ENCODE data around the gene HSD11B1. TPM values are rescaled to one million over a fixed set of nuclear protein-coding genes. Genes with fewer than 3 reads are reported as not detected.

Gene HSD11B1
- polyA plus RNA-seq (2013): 0.12 TPM in 1 of 2 replicates, not detected in the other

DNA sequence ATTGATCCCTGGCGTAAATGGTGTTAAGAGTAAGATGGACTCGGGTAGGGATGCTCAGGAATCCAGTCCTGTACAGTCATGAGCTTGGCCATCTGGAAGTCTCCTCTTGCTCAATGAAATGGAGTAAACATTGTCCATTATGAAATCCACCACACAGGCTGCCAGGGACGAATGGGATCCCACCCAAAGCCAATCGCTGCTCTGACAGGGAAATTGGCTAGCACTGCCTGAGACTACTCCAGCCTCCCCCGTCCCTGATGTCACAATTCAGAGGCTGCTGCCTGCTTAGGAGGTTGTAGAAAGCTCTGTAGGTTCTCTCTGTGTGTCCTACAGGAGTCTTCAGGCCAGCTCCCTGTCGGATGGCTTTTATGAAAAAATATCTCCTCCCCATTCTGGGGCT lies at the start of gene HSD11B1:
Gene HSD11B1, plus strand, starts transcription at position 263 of the 400 bp plus-strand sequence. Its CDS starts 97 bp downstream, at position 360.
- H4K91ac ChIP-seq (ENCODE audit: low read depth, low read length): no peak within 1 kb of the TSS
- no peak within 1 kb of the TSS for H3K18ac ChIP-seq (ENCODE audit: low read length)
- H3K27me3 ChIP-seq (ENCODE audit: insufficient read depth, low read length): no peaks in the 10 kb centered on the region
- no CpG with 5 or more reads among the region's 6 CpGs for WGBS (ENCODE audit: extremely low coverage, insufficient coverage, insufficient read length)
- H2AK5ac ChIP-seq (ENCODE audit: low read length): no peak within 1 kb of the TSS
- H3K79me2 ChIP-seq (ENCODE audit: control insufficient read depth, insufficient read depth, low read length, poor library complexity): no peaks in the 10 kb centered on the region
- H3K4me3 ChIP-seq (ENCODE audit: low read depth, low read length): no peak within 1 kb of the TSS
- no peaks in the 10 kb centered on the region for H3K79me1 ChIP-seq (ENCODE audit: low read length)
- no peaks in the 10 kb centered on the region for H3K9me3 ChIP-seq (ENCODE audit: insufficient read depth, low read depth, low read length)
- H2BK5ac ChIP-seq (ENCODE audit: low read depth, low read length, poor library complexity): no peak within 1 kb of the TSS
- H3K4ac ChIP-seq (ENCODE audit: low read depth, low read length): no peak within 1 kb of the TSS
- no peak within 1 kb of the TSS for H4K12ac ChIP-seq (ENCODE audit: low read depth, low read length)
- H3K4me1 ChIP-seq (ENCODE audit: control insufficient read depth in 1 of 2, insufficient read depth in 2 of 2, low read length in 2 of 2): no peaks in the 10 kb centered on the region
- no peak within 1 kb of the TSS for H3K9ac ChIP-seq (ENCODE audit: low read length)
- peak in 1 of 2 donors; percentile 7 for DNase-seq
- H3K27ac ChIP-seq (ENCODE audit: low read depth, low read length): no peak within 1 kb of the TSS
- no peak within 1 kb of the TSS for H4K8ac ChIP-seq (ENCODE audit: low read depth, low read length)
- H3K23ac ChIP-seq (ENCODE audit: low read length): no peak within 1 kb of the TSS
- no peak within 1 kb of the TSS for H3K14ac ChIP-seq (ENCODE audit: low read length)
- H3K36me3 ChIP-seq (ENCODE audit: control insufficient read depth in 1 of 2, insufficient read depth in 2 of 2, low read length in 2 of 2): no peaks in the 10 kb centered on the region
- no peak within 1 kb of the TSS for H2AFZ ChIP-seq (ENCODE audit: insufficient read depth, low read length, poor library complexity)
- no peak within 1 kb of the TSS for H2BK12ac ChIP-seq (ENCODE audit: low read length)
- H2BK120ac ChIP-seq (ENCODE audit: insufficient read depth, low read length, poor library complexity): no peak within 1 kb of the TSS
- no peak within 1 kb of the TSS for H3K4me2 ChIP-seq (ENCODE audit: low read length)

- H3K4me3 ChIP-seq (ENCODE audit: low read depth, low read length): no peak overlapping the region
- H2AK5ac ChIP-seq (ENCODE audit: low read length): no peak overlapping the region
- no peak overlapping the region for H3K23ac ChIP-seq (ENCODE audit: low read length)
- no peak overlapping the region for H3K27ac ChIP-seq (ENCODE audit: low read depth, low read length)
- H3K18ac ChIP-seq (ENCODE audit: low read length): no peak overlapping the region
- no peak overlapping the region for H2AFZ ChIP-seq (ENCODE audit: insufficient read depth, low read length, poor library complexity)
- H4K8ac ChIP-seq (ENCODE audit: low read depth, low read length): no peak overlapping the region
- peak in 1 of 2 donors; percentile 57 for DNase-seq
- H4K12ac ChIP-seq (ENCODE audit: low read depth, low read length): no peak overlapping the region
- no peaks in the 10 kb centered on the region for H3K36me3 ChIP-seq (ENCODE audit: control insufficient read depth in 1 of 2, insufficient read depth in 2 of 2, low read length in 2 of 2)
- H2BK120ac ChIP-seq (ENCODE audit: insufficient read depth, low read length, poor library complexity): no peak overlapping the region
- no peak overlapping the region for H4K91ac ChIP-seq (ENCODE audit: low read depth, low read length)
- H3K4me1 ChIP-seq (ENCODE audit: control insufficient read depth in 1 of 2, insufficient read depth in 2 of 2, low read length in 2 of 2): peaks cover 17 to 25% of the 10 kb centered on the region in 2 experiments
- H3K9ac ChIP-seq (ENCODE audit: low read length): no peak overlapping the region
- no peak overlapping the region for H3K4me2 ChIP-seq (ENCODE audit: low read length)
- H3K27me3 ChIP-seq (ENCODE audit: insufficient read depth, low read length): no peaks in the 10 kb centered on the region
- no CpG with 5 or more reads among the region's 9 CpGs for WGBS (ENCODE audit: extremely low coverage, insufficient coverage, insufficient read length)
- no peaks in the 10 kb centered on the region for H3K79me2 ChIP-seq (ENCODE audit: control insufficient read depth, insufficient read depth, low read length, poor library complexity)
- H3K79me1 ChIP-seq (ENCODE audit: low read length): peaks cover 6% of the 10 kb centered on the region
- no peak overlapping the region for H2BK5ac ChIP-seq (ENCODE audit: low read depth, low read length, poor library complexity)
- peak overlapping the region; percentile 37 for H3K14ac ChIP-seq (ENCODE audit: low read length)
- H2BK12ac ChIP-seq (ENCODE audit: low read length): peak overlapping the region; percentile 11
- no peaks in the 10 kb centered on the region for H3K9me3 ChIP-seq (ENCODE audit: insufficient read depth, low read depth, low read length)
- no peak overlapping the region for H3K4ac ChIP-seq (ENCODE audit: low read depth, low read length)
These were observed 49.0 kb upstream of the HSD11B1 start for GRCh38 chr1:209655411-209656231.

DNA sequence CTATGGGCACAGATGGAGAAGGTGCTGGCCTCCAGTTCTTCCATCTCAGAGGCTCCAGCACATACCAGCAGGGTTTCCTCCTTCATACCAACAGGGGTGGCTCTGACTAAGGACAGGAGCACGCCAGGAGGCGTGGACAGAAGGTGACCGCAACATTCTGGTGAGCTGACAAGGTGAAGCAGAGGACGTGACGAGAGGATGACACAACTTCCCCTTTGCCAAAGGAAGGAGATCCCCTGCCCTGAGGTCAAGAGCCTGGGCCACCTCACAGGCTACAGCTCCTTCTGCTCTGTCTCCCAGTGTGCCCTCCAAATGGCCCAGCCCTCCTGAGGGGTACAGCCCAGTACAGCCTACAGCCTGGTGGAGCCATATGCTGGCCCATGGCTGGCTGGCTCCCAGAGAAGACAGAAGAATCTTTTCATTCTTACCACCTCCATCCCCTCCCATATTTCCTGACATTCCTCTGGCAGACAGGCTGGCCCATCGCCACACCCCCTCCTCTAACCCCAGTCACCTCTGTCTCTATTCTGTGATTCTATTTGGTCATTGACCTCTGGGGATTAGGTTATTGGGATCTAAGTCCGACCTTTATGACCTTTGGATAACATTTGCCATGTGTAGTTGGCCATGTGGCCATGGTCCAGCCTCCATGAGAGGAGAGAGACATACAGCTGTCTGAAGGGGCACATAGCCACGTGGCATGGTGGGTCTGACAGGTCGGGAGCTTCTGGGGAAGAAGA lies 47.3 kb upstream of the HSD11B1 start:
- no peak overlapping the region for H3K18ac ChIP-seq (ENCODE audit: low read length)

DNA sequence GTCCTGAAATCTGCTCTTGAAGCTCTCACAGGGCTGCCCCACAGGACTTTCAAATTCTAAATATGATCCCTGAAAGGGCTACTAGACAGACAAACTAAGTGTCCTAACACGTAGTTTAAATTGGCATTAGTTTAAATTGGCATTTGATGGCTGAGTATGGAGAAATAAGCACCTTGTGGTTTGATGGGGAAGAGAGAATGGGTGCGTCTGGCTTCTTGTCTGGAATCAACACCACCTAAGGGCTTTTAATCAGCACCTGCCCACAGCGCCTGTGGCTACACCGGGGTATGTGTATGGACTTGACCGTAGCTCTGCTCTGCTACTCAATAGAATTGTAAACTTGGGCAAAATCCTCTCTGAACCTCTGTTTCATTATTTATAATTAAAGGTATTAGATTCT lies 46.7 kb upstream of the HSD11B1 start:
- Histone ChIP-seq H3K9me3 (ENCODE audit: insufficient read depth, low read depth, low read length) (no peaks in the 10 kb centered on the region), H2BK5ac (ENCODE audit: low read depth, low read length, poor library complexity) (no peak overlapping the region), H3K27ac (ENCODE audit: low read depth, low read length) (no peak overlapping the region), H3K79me1 (ENCODE audit: low read length) (peaks cover 6% of the 10 kb centered on the region), H4K8ac (ENCODE audit: low read depth, low read length) (no peak overlapping the region), H4K12ac (ENCODE audit: low read depth, low read length) (no peak overlapping the region), H3K36me3 (ENCODE audit: control insufficient read depth in 1 of 2, insufficient read depth in 2 of 2, low read length in 2 of 2) (no peaks in the 10 kb centered on the region), H2BK12ac (ENCODE audit: low read length) (no peak overlapping the region), H3K4me2 (ENCODE audit: low read length) (no peak overlapping the region), H3K14ac (ENCODE audit: low read length) (no peak overlapping the region), H3K23ac (ENCODE audit: low read length) (no peak overlapping the region), H3K27me3 (ENCODE audit: insufficient read depth, low read length) (no peaks in the 10 kb centered on the region), H2AK5ac (ENCODE audit: low read length) (no peak overlapping the region), H2AFZ (ENCODE audit: insufficient read depth, low read length, poor library complexity) (no peak overlapping the region), H3K18ac (ENCODE audit: low read length) (no peak overlapping the region), H3K79me2 (ENCODE audit: control insufficient read depth, insufficient read depth, low read length, poor library complexity) (no peaks in the 10 kb centered on the region), H4K91ac (ENCODE audit: low read depth, low read length) (no peak overlapping the region), H3K4ac (ENCODE audit: low read depth, low read length) (no peak overlapping the region), H3K9ac (ENCODE audit: low read length) (no peak overlapping the region), H3K4me1 (ENCODE audit: control insufficient read depth in 1 of 2, insufficient read depth in 2 of 2, low read length in 2 of 2) (peaks cover 4 to 12% of the 10 kb centered on the region in 2 experiments), H3K4me3 (ENCODE audit: low read depth, low read length) (no peak overlapping the region), H2BK120ac (ENCODE audit: insufficient read depth, low read length, poor library complexity) (no peak overlapping the region)
- no CpG with 5 or more reads among the region's 5 CpGs for WGBS (ENCODE audit: extremely low coverage, insufficient coverage, insufficient read length)
- no peak for DNase-seq

More for the DNA sequence above, 47.3 kb upstream of the HSD11B1 start:
- WGBS (ENCODE audit: extremely low coverage, insufficient coverage, insufficient read length): no CpG with 5 or more reads among the region's 9 CpGs
- H2BK5ac ChIP-seq (ENCODE audit: low read depth, low read length, poor library complexity): no peak overlapping the region
- no peak overlapping the region for H3K4me3 ChIP-seq (ENCODE audit: low read depth, low read length)
- H3K27ac ChIP-seq (ENCODE audit: low read depth, low read length): no peak overlapping the region
- no peak overlapping the region for H3K14ac ChIP-seq (ENCODE audit: low read length)
- H2AFZ ChIP-seq (ENCODE audit: insufficient read depth, low read length, poor library complexity): no peak overlapping the region
- peaks cover 6% of the 10 kb centered on the region for H3K79me1 ChIP-seq (ENCODE audit: low read length)
- no peaks in the 10 kb centered on the region for H3K9me3 ChIP-seq (ENCODE audit: insufficient read depth, low read depth, low read length)
- H4K91ac ChIP-seq (ENCODE audit: low read depth, low read length): no peak overlapping the region
- no peak overlapping the region for H4K12ac ChIP-seq (ENCODE audit: low read depth, low read length)
- DNase-seq: peak; percentile 66 to 95
- no peak overlapping the region for H3K4me2 ChIP-seq (ENCODE audit: low read length)
- no peak overlapping the region for H3K23ac ChIP-seq (ENCODE audit: low read length)
- H2BK12ac ChIP-seq (ENCODE audit: low read length): peak overlapping the region; percentile 17
- no peaks in the 10 kb centered on the region for H3K79me2 ChIP-seq (ENCODE audit: control insufficient read depth, insufficient read depth, low read length, poor library complexity)
- peaks cover 10 to 16% of the 10 kb centered on the region in 2 experiments for H3K4me1 ChIP-seq (ENCODE audit: control insufficient read depth in 1 of 2, insufficient read depth in 2 of 2, low read length in 2 of 2)
- no peaks in the 10 kb centered on the region for H3K27me3 ChIP-seq (ENCODE audit: insufficient read depth, low read length)
- no peak overlapping the region for H3K9ac ChIP-seq (ENCODE audit: low read length)
- H4K8ac ChIP-seq (ENCODE audit: low read depth, low read length): no peak overlapping the region
- peak overlapping the region; percentile 59 for H2AK5ac ChIP-seq (ENCODE audit: low read length)
- no peaks in the 10 kb centered on the region for H3K36me3 ChIP-seq (ENCODE audit: control insufficient read depth in 1 of 2, insufficient read depth in 2 of 2, low read length in 2 of 2)
- H2BK120ac ChIP-seq (ENCODE audit: insufficient read depth, low read length, poor library complexity): no peak overlapping the region
- H3K4ac ChIP-seq (ENCODE audit: low read depth, low read length): no peak overlapping the region

Measured in trophoblast cell (in vitro differentiated cells and primary cell).